Activated CD8-positive, alpha-beta T cell treated with anti-CD3 and anti-CD28 coated beads for 36 hours (primary cell): ENCODE results near the gene FCRLA. TPM values are rescaled to one million over a fixed set of nuclear protein-coding genes. Genes with fewer than 3 reads are reported as not detected.
A peak's percentile ranks its signal among the peaks of the same experiment; 100 is the strongest.

ENCODE experiments used
- ATAC-seq: fragments of 200-7000 bp; cut with Tn5 transposase; one replicate; pipeline ENCODE4 v1.10.0; 2021; ENCODE audit warnings: mild to moderate bottlenecking, moderate library complexity
- CTCF ChIA-PET: fragments of 350-600 bp; sonication (Branson Sonifier 250); formaldehyde crosslinking; loops from one replicate; lab custom pipeline; 2021; ENCODE audit warnings: antibody characterized with exemption; lab: Charles Lee
- POLR2A ChIA-PET: fragments of 350-600 bp; sonication (Branson Sonifier 250); formaldehyde crosslinking; loops from one replicate; lab custom pipeline; 2021; ENCODE audit warnings: antibody characterized with exemption; lab: Charles Lee
- DNase-seq: peaks from one replicate; pipeline ENCODE4 v3.0.0-alpha.2; 2020
- H3K27ac Mint-ChIP-seq: one replicate; pipeline ENCODE4 v1.8.0; 2021; ENCODE audit warnings: mild to moderate bottlenecking, mixed read lengths
- H3K27me3 Mint-ChIP-seq: one replicate; pipeline ENCODE4 v1.8.0; 2021; ENCODE audit warnings: mixed read lengths
- H3K36me3 Mint-ChIP-seq: one replicate; pipeline ENCODE4 v1.8.0; 2021; ENCODE audit warnings: low read depth, mixed read lengths
- H3K4me1 Mint-ChIP-seq: one replicate; pipeline ENCODE4 v1.8.0; 2021; ENCODE audit warnings: low read depth, mixed read lengths
- H3K4me3 Mint-ChIP-seq: one replicate; pipeline ENCODE4 v1.8.0; 2021; ENCODE audit warnings: mild to moderate bottlenecking, moderate library complexity, mixed read lengths
- H3K9me3 Mint-ChIP-seq: one replicate; pipeline ENCODE4 v1.8.0; 2021; ENCODE audit warnings: mixed read lengths
- intact Hi-C: fragments of 100-400 bp; cut with micrococcal nuclease; formaldehyde crosslinking; loops from one replicate; pipeline ENCODE4 v1.10.0; 2022
- total RNA-seq, 2 experiments: library from RNA; stranded (reverse); gene quantifications; one replicate each; pipeline ENCODE4 v1.2.3, GENCODE V29; 2021
- TF ChIP-seq, protein P1 (sequence below): fragments of 200-600 bp; IDR thresholded peaks from one replicate; pipeline ENCODE4 v1.8.0; 2022; ENCODE audit warnings: antibody characterized with exemption, mild to moderate bottlenecking

FCRLA gene
- total RNA-seq, 2 experiments from 2014 or later, result not detected

DNA sequence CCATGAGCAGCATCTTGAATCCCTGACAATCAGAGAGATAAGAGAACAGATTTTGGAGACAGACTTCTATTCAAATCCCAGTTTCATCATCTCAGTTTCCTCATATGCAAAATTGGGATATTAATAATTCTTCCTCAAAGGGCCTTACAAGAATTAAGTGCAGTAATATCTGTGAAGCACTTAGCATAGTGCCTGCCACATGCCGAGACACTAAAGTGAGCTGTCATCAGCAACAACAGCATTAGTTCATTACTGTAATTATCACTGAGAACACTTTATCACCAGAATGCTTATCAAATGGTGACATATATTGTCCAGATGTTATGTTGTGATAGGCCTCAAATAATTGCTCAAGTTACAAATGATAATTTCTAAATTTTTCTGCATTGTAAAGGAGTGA, 13.4 kb downstream of the FCRLA start:
- no peaks in the 10 kb centered on the region for H3K9me3 Mint-ChIP-seq
- peaks cover 17% of the 10 kb centered on the region for H3K4me1 Mint-ChIP-seq
- TF ChIP-seq, protein P1, sequence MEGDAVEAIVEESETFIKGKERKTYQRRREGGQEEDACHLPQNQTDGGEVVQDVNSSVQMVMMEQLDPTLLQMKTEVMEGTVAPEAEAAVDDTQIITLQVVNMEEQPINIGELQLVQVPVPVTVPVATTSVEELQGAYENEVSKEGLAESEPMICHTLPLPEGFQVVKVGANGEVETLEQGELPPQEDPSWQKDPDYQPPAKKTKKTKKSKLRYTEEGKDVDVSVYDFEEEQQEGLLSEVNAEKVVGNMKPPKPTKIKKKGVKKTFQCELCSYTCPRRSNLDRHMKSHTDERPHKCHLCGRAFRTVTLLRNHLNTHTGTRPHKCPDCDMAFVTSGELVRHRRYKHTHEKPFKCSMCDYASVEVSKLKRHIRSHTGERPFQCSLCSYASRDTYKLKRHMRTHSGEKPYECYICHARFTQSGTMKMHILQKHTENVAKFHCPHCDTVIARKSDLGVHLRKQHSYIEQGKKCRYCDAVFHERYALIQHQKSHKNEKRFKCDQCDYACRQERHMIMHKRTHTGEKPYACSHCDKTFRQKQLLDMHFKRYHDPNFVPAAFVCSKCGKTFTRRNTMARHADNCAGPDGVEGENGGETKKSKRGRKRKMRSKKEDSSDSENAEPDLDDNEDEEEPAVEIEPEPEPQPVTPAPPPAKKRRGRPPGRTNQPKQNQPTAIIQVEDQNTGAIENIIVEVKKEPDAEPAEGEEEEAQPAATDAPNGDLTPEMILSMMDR, result no peak
- H3K36me3 Mint-ChIP-seq, result no peaks in the 10 kb centered on the region
- POLR2A ChIA-PET, result no interaction called here
- CTCF ChIA-PET, result interaction anchor here (1.1 kb wide), 1 partner anchor 20 kb away, joined by 4 read pairs; no protein-coding TSS in a partner anchor
- no peak overlapping the region for H3K27ac Mint-ChIP-seq
- H3K4me3 Mint-ChIP-seq, result no peak overlapping the region
- DNase-seq (no peak), ATAC-seq (no peak)
- peaks cover 17% of the 10 kb centered on the region for H3K27me3 Mint-ChIP-seq
- intact Hi-C loops, result no loop called here

DNA sequence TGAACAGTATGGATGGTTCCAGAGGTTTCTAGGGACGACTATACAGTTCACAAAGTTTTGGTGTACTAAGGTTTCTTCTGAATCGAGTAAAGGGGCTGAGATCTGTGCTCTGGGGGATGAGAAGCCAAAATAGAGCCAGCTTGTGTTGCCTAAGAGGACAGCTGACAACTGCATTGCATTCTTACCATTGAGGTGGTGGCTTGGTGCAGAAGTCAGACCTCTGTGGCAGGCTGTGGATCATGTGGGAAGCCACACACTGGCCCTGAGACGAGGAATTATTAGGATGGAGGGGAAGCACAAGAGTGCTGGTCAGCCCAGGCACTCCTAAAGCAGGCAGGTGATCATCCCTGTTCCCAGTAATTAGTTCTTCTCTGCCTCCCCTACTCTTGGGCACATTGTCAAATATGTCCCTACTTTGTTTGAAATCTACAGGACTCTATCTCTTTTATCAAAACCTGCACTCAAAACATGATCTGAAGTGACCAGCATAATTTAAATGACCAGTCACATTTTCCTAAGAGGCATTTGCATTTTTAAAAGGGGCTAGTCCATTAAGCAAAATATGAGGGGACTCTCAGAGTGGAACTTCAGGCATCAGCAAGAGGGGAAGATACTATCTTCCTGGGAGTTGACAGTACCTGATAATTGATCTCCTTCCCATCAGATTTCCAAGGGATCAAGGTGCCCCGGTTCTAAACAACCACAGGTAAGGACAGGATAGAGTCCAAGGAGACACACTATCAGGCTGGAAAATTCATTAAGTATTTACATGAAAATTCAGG, 14.1 kb downstream of the FCRLA start, which contains the start of gene FCRLB:
Gene FCRLB (plus strand): TSS at position 589 of the 782 bp plus-strand sequence. CDS start 1,129 bp downstream, outside the sequence.
- ChIA-PET CTCF (interaction anchor here (1.1 to 1.2 kb wide), 2 partner anchors 19 to 21 kb away, joined by 3 to 4 read pairs; no protein-coding TSS in a partner anchor), POLR2A (no interaction called here)
- Mint-ChIP-seq H3K4me1 (peaks cover 21% of the 10 kb centered on the region), H3K4me3 (no peak within 1 kb of the TSS), H3K36me3 (no peaks in the 10 kb centered on the region), H3K27me3 (peaks cover 17% of the 10 kb centered on the region), H3K27ac (no peak within 1 kb of the TSS), H3K9me3 (no peaks in the 10 kb centered on the region)
- DNase-seq, result no peak
- ATAC-seq, result no peak
- intact Hi-C loops, result no loop called here
- TF ChIP-seq, protein P1, result no peak

DNA sequence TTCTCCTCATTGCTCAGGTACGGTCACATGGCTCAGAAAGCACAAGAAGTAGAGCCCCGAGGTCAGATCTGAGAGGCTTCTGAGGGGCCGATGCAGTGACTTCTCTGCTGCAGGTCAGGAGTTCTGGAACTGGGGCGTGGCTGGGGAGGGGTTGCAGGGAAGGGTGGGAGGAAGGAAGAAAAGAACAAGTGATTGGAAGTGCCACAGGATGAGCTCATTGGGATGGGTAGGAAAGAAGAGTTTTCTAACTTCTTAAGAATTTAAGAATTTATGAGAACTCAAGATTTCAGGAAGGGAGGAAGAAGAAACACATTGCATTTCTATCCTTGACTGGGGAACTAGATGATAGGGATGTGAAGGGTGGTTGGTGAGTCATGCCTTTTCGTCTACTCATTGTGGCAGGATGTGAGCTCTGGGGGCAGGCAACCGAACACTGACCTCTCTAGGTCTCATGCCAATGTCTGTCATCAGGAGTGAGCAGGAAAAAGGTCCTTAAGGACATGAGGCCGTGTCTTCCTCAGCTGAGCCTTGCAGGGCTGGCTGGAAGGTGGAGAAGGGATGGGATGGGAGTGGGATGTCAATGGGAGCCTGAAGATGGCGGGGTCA, 14.8 kb downstream of the FCRLA start:
- DNase-seq (peak; percentile 26), ATAC-seq (no peak)
- H3K9me3 Mint-ChIP-seq, result no peaks in the 10 kb centered on the region
- no peak overlapping the region for H3K4me3 Mint-ChIP-seq
- no peak overlapping the region for H3K27ac Mint-ChIP-seq
- CTCF ChIA-PET, result interaction anchor here (1.2 to 1.8 kb wide), 2 partner anchors 16 to 20 kb away, joined by 3 to 6 read pairs; no protein-coding TSS in a partner anchor
- intact Hi-C loops, result no loop called here
- peaks cover 17% of the 10 kb centered on the region for H3K27me3 Mint-ChIP-seq
- TF ChIP-seq, protein P1, result no peak
- H3K4me1 Mint-ChIP-seq, result peaks cover 21% of the 10 kb centered on the region
- no peaks in the 10 kb centered on the region for H3K36me3 Mint-ChIP-seq
- POLR2A ChIA-PET, result no interaction called here

DNA sequence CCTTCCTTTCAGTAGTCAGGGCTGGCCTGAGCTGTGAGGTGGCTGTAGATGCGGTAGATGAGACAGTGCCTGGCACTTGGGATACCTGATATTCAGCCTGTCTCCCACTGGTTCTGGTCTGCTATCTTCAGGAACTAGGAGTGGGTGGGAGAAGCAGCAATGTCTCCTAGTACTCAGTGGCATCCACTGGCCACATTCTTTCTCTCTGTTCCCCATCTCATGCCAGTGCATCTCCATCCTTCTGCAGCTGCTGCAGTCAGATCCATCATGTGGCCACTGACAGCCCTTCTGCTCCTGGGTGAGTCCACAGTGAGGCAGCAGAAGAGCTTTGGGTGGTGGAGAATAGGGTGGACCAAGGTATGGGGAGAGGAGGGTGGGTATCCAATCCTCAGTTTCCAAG, 15.4 kb downstream of the FCRLA start:
- H3K4me3 Mint-ChIP-seq, result no peak overlapping the region
- H3K9me3 Mint-ChIP-seq, result no peaks in the 10 kb centered on the region
- POLR2A ChIA-PET, result no interaction called here
- DNase-seq (no peak), ATAC-seq (no peak)
- TF ChIP-seq, protein P1, result no peak
- H3K27me3 Mint-ChIP-seq, result peaks cover 17% of the 10 kb centered on the region
- no peaks in the 10 kb centered on the region for H3K36me3 Mint-ChIP-seq
- H3K27ac Mint-ChIP-seq, result no peak overlapping the region
- peaks cover 21% of the 10 kb centered on the region for H3K4me1 Mint-ChIP-seq
- intact Hi-C loops, result no loop called here
- CTCF ChIA-PET, result interaction anchor here (1.2 to 1.8 kb wide), 2 partner anchors 15 to 19 kb away, joined by 3 to 6 read pairs; no protein-coding TSS in a partner anchor
